ENCODE results near the gene ABHD17C. TPM values are rescaled to one million over a fixed set of nuclear protein-coding genes. Genes with fewer than 3 reads are reported as not detected.

Gene ABHD17C
- total RNA-seq, 2 donors from 2014 or later = 92.1 to 152 TPM

DNA sequence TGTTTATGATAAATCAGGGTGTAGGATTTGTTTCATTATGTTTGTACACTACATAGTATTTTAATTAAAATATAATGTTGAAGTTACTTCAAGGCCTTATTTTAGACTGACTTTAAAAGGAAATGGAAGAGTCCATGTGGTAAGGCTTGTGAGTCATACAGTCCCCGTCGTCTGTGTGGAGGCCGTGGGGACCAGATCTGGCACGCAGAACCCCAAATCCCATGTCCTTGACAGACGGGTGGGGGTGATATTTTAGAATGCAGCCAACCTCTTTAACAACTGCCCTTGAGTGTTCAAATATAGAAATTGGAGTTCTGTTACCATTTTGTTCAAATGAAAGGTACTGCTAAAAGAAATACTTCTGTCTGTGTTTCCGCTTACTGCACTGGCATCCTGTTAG is 35.8 kb downstream of the ABHD17C start:
- no peak overlapping the region for H3K9ac ChIP-seq (ENCODE audit: low read depth in 2 of 2, low read length in 2 of 2)
- no peak overlapping the region for H3K4me3 ChIP-seq
- DNase-seq = no peak
- H3K36me3 ChIP-seq = no peaks in the 10 kb centered on the region
- TF ChIP-seq CTCF (IDR thresholded peaks at IDR 0.05) = no peak
- H3K4me1 ChIP-seq = no peaks in the 10 kb centered on the region
- no peak overlapping the region for H3K27ac ChIP-seq
- no peaks in the 10 kb centered on the region for H3K27me3 ChIP-seq
- H3K9me3 ChIP-seq = no peaks in the 10 kb centered on the region
- intact Hi-C loops (cut with DNase I) = no loop called here

DNA sequence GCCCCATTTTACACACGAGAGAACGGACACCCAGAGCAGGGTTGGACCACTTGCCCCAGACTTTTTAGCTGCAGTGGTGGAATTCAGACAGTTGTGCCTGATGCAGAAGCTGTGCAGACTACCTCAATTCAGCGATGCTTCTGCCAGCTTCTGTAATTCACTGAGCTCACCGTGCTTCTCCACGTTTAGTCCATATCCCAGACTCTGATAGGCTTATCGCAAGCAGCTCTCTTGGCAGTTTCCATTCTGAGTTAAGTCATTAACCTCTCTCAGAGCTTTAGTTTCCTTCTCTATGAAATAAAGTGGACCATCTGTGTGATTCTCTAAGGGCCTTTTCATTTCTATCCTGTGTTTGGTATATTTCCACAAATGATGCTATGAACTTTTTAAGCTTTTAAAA is 37.1 kb downstream of the ABHD17C start:
- Histone ChIP-seq H3K36me3 (no peaks in the 10 kb centered on the region), H3K4me3 (no peak overlapping the region), H3K9ac (ENCODE audit: low read depth in 2 of 2, low read length in 2 of 2) (no peak overlapping the region), H3K9me3 (no peaks in the 10 kb centered on the region), H3K4me1 (no peaks in the 10 kb centered on the region), H3K27ac (no peak overlapping the region), H3K27me3 (no peaks in the 10 kb centered on the region)
- TF ChIP-seq CTCF (IDR thresholded peaks at IDR 0.05) = no peak
- intact Hi-C loops (cut with DNase I) = no loop called here
- no peak for DNase-seq

DNA sequence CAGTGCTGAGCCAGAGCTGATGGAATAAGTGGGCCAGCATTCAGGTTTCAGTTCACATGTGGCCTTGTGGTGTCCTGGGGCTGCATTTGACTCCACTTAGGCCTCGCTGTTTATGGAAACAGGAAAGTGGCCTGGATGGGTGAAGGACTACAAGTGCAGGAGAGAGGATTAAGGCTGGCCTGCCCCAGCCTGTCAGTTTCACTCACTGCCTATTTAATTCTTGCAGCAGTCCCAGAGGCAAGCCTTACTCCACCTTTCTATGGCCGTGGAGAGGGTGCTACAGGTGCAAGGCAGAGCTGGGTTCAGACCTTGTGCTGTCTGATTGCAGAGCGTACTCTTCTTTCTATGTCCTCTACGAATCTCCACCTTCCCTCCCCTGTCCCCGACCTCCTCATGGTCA is 37.7 kb downstream of the ABHD17C start:
- no peak for TF ChIP-seq CTCF (IDR thresholded peaks at IDR 0.05)
- Histone ChIP-seq H3K36me3 (no peaks in the 10 kb centered on the region), H3K4me1 (no peaks in the 10 kb centered on the region), H3K9me3 (no peaks in the 10 kb centered on the region), H3K4me3 (no peak overlapping the region), H3K9ac (ENCODE audit: low read depth in 2 of 2, low read length in 2 of 2) (no peak overlapping the region), H3K27me3 (no peaks in the 10 kb centered on the region), H3K27ac (no peak overlapping the region)
- intact Hi-C loops (cut with DNase I) = no loop called here
- DNase-seq = no peak

DNA sequence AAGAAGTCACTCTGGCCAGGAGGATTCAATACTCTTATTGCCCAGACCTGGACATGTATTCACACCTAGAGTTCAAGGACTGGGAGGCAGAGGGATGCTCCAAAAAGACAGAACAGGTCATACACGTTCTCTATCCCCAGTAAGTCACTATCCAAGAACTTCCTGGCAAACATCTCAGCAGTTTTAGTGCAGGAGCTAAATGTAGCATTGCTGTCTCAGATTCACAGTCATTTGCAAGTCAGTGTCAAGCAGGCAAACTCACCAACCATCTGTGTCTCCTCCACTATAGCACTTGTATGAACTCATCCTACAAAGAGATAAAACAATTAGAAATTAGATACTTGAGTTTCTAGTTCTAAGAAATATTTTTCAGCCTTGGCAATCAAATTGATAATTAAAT is 38.4 kb downstream of the ABHD17C start:
- no peak for TF ChIP-seq CTCF (IDR thresholded peaks at IDR 0.05)
- intact Hi-C loops (cut with DNase I) = no loop called here
- H3K4me3 ChIP-seq = no peak overlapping the region
- no peaks in the 10 kb centered on the region for H3K27me3 ChIP-seq
- no peaks in the 10 kb centered on the region for H3K4me1 ChIP-seq
- no peaks in the 10 kb centered on the region for H3K36me3 ChIP-seq
- H3K9me3 ChIP-seq = no peaks in the 10 kb centered on the region
- no peak overlapping the region for H3K9ac ChIP-seq (ENCODE audit: low read depth in 2 of 2, low read length in 2 of 2)
- no peak for DNase-seq
- H3K27ac ChIP-seq = no peak overlapping the region

DNA sequence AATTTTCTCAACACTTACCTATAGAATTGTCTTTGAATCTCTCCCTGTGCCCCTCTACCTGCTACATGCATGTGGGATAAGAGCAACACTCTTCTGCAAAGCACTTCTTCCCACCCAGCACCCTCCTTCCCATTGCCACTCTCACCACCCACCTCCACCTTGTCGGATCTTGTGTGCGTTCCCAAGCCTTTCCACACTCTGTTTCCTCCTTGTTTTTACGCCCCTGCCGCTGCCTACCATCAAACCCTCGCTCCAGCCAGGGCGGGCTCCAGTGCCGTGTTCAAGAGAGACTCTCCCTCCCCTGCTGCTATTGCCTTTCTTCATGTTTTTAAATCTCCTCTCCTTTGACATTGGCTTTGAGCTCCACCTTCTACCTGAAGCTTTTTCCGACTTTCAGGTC is 40.2 kb downstream of the ABHD17C start:
- Histone ChIP-seq H3K27ac (no peak overlapping the region), H3K36me3 (no peaks in the 10 kb centered on the region), H3K9ac (ENCODE audit: low read depth in 2 of 2, low read length in 2 of 2) (no peak overlapping the region), H3K9me3 (no peaks in the 10 kb centered on the region), H3K4me3 (no peak overlapping the region), H3K27me3 (no peaks in the 10 kb centered on the region), H3K4me1 (no peaks in the 10 kb centered on the region)
- intact Hi-C loops (cut with DNase I) = no loop called here
- no peak for TF ChIP-seq CTCF (IDR thresholded peaks at IDR 0.05)
- DNase-seq = no peak

GRCh38 chr15:80736560-80736959 is 41.5 kb downstream of the ABHD17C start:
- Histone ChIP-seq H3K27me3 (no peaks in the 10 kb centered on the region), H3K36me3 (no peaks in the 10 kb centered on the region), H3K4me1 (no peaks in the 10 kb centered on the region), H3K9ac (ENCODE audit: low read depth in 2 of 2, low read length in 2 of 2) (no peak overlapping the region), H3K9me3 (no peaks in the 10 kb centered on the region), H3K4me3 (no peak overlapping the region), H3K27ac (no peak overlapping the region)
- intact Hi-C loops (cut with DNase I) = no loop called here
- no peak for DNase-seq
- TF ChIP-seq CTCF (IDR thresholded peaks at IDR 0.05) = no peak

Measured in colonic mucosa (tissue), 4 donors.